CD4-positive, CD25-positive, alpha-beta regulatory T cell (primary cell): ENCODE results near the gene TBCK. TPM values are rescaled to one million over a fixed set of nuclear protein-coding genes. Genes with fewer than 3 reads are reported as not detected.

Experiments
- ATAC-seq, 2 donors: fragments of 150-1000 bp; cut with Tn5 transposase; one replicate each; pipeline ENCODE4 v1.10.0; 2021; ENCODE audit warnings: low read depth in 2 of 2, moderate number of reproducible peaks in 2 of 2, moderate library complexity in 1 of 2
- DNase-seq, 3 donors: peaks; one replicate each; pipeline versions ENCODE4 v3.0.0 to v3.0.0-alpha.2; 2012 to 2022; ENCODE audit warnings: mixed read lengths in 1 of 3
- H3K27ac ChIP-seq: one replicate; pipeline ENCODE4 v1.7.0; 2013; ENCODE audit warnings: mild to moderate bottlenecking, low read length; ENCODE audit not compliant: insufficient read depth, poor library complexity, severe bottlenecking
- H3K27me3 ChIP-seq: one replicate; pipeline ENCODE4 v1.7.0; 2013; ENCODE audit warnings: low read length; ENCODE audit not compliant: control insufficient read depth, insufficient read depth
- H3K36me3 ChIP-seq: one replicate; pipeline ENCODE4 v1.7.0; 2013; ENCODE audit warnings: mild to moderate bottlenecking, low read length, moderate library complexity; ENCODE audit not compliant: control insufficient read depth, insufficient read depth
- H3K4me1 ChIP-seq: 2 replicates; pipeline ENCODE4 v1.7.0; 2013; ENCODE audit warnings: mild to moderate bottlenecking, low read length; ENCODE audit not compliant: insufficient read depth, control insufficient read depth, poor library complexity, severe bottlenecking
- H3K4me3 ChIP-seq: one replicate; pipeline ENCODE4 v1.7.0; 2013; ENCODE audit warnings: low read depth, mild to moderate bottlenecking, low read length, moderate library complexity
- H3K9me3 ChIP-seq, 2 experiments: 1 replicate in 1 of 2; 2 replicates in 1 of 2; pipeline ENCODE4 v1.7.0; 2013; ENCODE audit warnings: low read length in 2 of 2, mild to moderate bottlenecking in 1 of 2, moderate library complexity in 1 of 2; ENCODE audit not compliant: control insufficient read depth in 2 of 2
- H3K27ac Mint-ChIP-seq, 3 donors: one replicate each; pipeline ENCODE4 v1.8.0; 2020 to 2022; ENCODE audit warnings: mild to moderate bottlenecking in 3 of 3, mixed read lengths in 3 of 3, moderate library complexity in 2 of 3
- H3K27me3 Mint-ChIP-seq: one replicate; pipeline ENCODE4 v1.8.0; 2022; ENCODE audit warnings: mild to moderate bottlenecking, mixed read lengths
- H3K36me3 Mint-ChIP-seq: one replicate; pipeline ENCODE4 v1.8.0; 2020; ENCODE audit warnings: mixed read lengths
- H3K4me1 Mint-ChIP-seq, 4 donors: one replicate each; pipeline ENCODE4 v1.8.0; 2020 to 2022; ENCODE audit warnings: mixed read lengths in 4 of 4, mild to moderate bottlenecking in 1 of 4
- H3K4me3 Mint-ChIP-seq, 4 donors: one replicate each; pipeline ENCODE4 v1.8.0; 2020 to 2022; ENCODE audit warnings: mild to moderate bottlenecking in 4 of 4, mixed read lengths in 4 of 4, moderate library complexity in 3 of 4
- H3K9me3 Mint-ChIP-seq, 7 donors: one replicate each; pipeline ENCODE4 v1.8.0; 2020 to 2022; ENCODE audit warnings: mixed read lengths in 7 of 7, mild to moderate bottlenecking in 3 of 7, moderate library complexity in 2 of 7
- polyA plus RNA-seq, 4 donors: library from polyadenylated mRNA; unstranded; fragments of 300-500 nt; fragmentation: Illumina TruSeq; gene quantifications; one replicate each; pipeline ENCODE4 v1.2.3, GENCODE V29; 2021
- total RNA-seq: library from RNA; stranded (reverse); gene quantifications from one replicate; pipeline ENCODE4 v1.2.3, GENCODE V29; 2022

Gene TBCK
- total and polyA plus RNA-seq, 5 donors from 2014 or later: 10.9 to 47.1 (median 24.8) TPM

- H3K9me3 Mint-ChIP-seq: no peaks in the 10 kb centered on the region
Measured at GRCh38 chr4:106351016-106351415, 35.0 kb upstream of the TBCK start.

GRCh38 chr4:106347167-106347566, 31.2 kb upstream of the TBCK start:
- Histone ChIP-seq H3K27ac (no peak overlapping the region), H3K36me3 (peaks cover 47% of the 10 kb centered on the region), H3K9me3 (no peaks in the 10 kb centered on the region), H3K27me3 (no peaks in the 10 kb centered on the region), H3K4me1 (no peaks in the 10 kb centered on the region), H3K4me3 (no peak overlapping the region)
- Mint-ChIP-seq H3K4me1 (peaks cover 21 to 30% (median 26%) of the 10 kb centered on the region in 4 donors), H3K27me3 (no peaks in the 10 kb centered on the region), H3K9me3 (peaks cover 0 to 1% (median 0%) of the 10 kb centered on the region in 7 donors), H3K27ac (no peak overlapping the region), H3K36me3 (peaks cover 37% of the 10 kb centered on the region), H3K4me3 (no peak overlapping the region)
- ATAC-seq (no peak), DNase-seq (no peak)

More at GRCh38 chr4:106351016-106351415, 35.0 kb upstream of the TBCK start:
- ATAC-seq (no peak), DNase-seq (no peak)
- Histone ChIP-seq H3K36me3 (peaks cover 33% of the 10 kb centered on the region), H3K9me3 (no peaks in the 10 kb centered on the region), H3K27ac (no peak overlapping the region), H3K4me3 (no peak overlapping the region), H3K27me3 (no peaks in the 10 kb centered on the region), H3K4me1 (no peaks in the 10 kb centered on the region)
- H3K4me1 Mint-ChIP-seq: peaks cover 0 to 6% (median 1%) of the 10 kb centered on the region in 4 donors
- peaks cover 22% of the 10 kb centered on the region for H3K36me3 Mint-ChIP-seq
- no peak overlapping the region for H3K4me3 Mint-ChIP-seq
- no peak overlapping the region for H3K27ac Mint-ChIP-seq
- no peaks in the 10 kb centered on the region for H3K27me3 Mint-ChIP-seq

GRCh38 chr4:106344647-106344970, 28.6 kb upstream of the TBCK start:
- Mint-ChIP-seq H3K27me3 (no peaks in the 10 kb centered on the region), H3K4me1 (peaks cover 39 to 55% (median 49%) of the 10 kb centered on the region in 4 donors), H3K9me3 (peaks cover 0 to 6% (median 0%) of the 10 kb centered on the region in 7 donors), H3K36me3 (peaks cover 53% of the 10 kb centered on the region), H3K27ac (peak overlapping the region in 2 of 3 donors; percentile 14 to 79), H3K4me3 (no peak overlapping the region)
- Histone ChIP-seq H3K9me3 (no peaks in the 10 kb centered on the region), H3K4me1 (peaks cover 11% of the 10 kb centered on the region), H3K27ac (no peak overlapping the region), H3K4me3 (no peak overlapping the region), H3K27me3 (no peaks in the 10 kb centered on the region), H3K36me3 (peaks cover 47% of the 10 kb centered on the region)
- DNase-seq (no peak), ATAC-seq (no peak)

- no peaks in the 10 kb centered on the region for H3K9me3 ChIP-seq
- H3K27me3 ChIP-seq: no peaks in the 10 kb centered on the region
- DNase-seq (no peak), ATAC-seq (no peak)
- H3K27ac Mint-ChIP-seq: peak overlapping the region; percentile 38 to 79 (median 52)
- peaks cover 0 to 6% (median 2%) of the 10 kb centered on the region in 7 donors for H3K9me3 Mint-ChIP-seq
- no peaks in the 10 kb centered on the region for H3K27me3 Mint-ChIP-seq
- no peak overlapping the region for H3K27ac ChIP-seq
- H3K4me3 Mint-ChIP-seq: no peak overlapping the region
- peaks cover 43 to 60% (median 52%) of the 10 kb centered on the region in 4 donors for H3K4me1 Mint-ChIP-seq
- peaks cover 49% of the 10 kb centered on the region for H3K36me3 ChIP-seq
- H3K36me3 Mint-ChIP-seq: peaks cover 56% of the 10 kb centered on the region
- peaks cover 11% of the 10 kb centered on the region for H3K4me1 ChIP-seq
- no peak overlapping the region for H3K4me3 ChIP-seq
Measured at GRCh38 chr4:106343865-106344646, 28.0 kb upstream of the TBCK start.

- Histone ChIP-seq H3K4me1 (peaks cover 11% of the 10 kb centered on the region), H3K4me3 (peak overlapping the region; percentile 53), H3K27ac (peak overlapping the region; percentile 48), H3K9me3 (peaks cover 4 to 11% of the 10 kb centered on the region in 2 experiments), H3K36me3 (peaks cover 55% of the 10 kb centered on the region), H3K27me3 (no peaks in the 10 kb centered on the region)
- no peak for ATAC-seq
- peak in 1 of 3 donors; percentile 18 for DNase-seq
- H3K27ac Mint-ChIP-seq: peak overlapping the region; percentile 2 to 47 (median 10)
- peaks cover 2 to 14% (median 9%) of the 10 kb centered on the region in 7 donors for H3K9me3 Mint-ChIP-seq
- H3K4me1 Mint-ChIP-seq: peaks cover 43 to 65% (median 54%) of the 10 kb centered on the region in 4 donors
- H3K27me3 Mint-ChIP-seq: no peaks in the 10 kb centered on the region
- H3K36me3 Mint-ChIP-seq: peaks cover 68% of the 10 kb centered on the region
- H3K4me3 Mint-ChIP-seq: peak overlapping the region; percentile 5 to 53 (median 20)
Measured at GRCh38 chr4:106340774-106341173, 24.8 kb upstream of the TBCK start.

- Mint-ChIP-seq H3K9me3 (peaks cover 2 to 14% (median 9%) of the 10 kb centered on the region in 7 donors), H3K27me3 (no peaks in the 10 kb centered on the region), H3K4me3 (no peak overlapping the region), H3K4me1 (peaks cover 41 to 59% (median 51%) of the 10 kb centered on the region in 4 donors), H3K27ac (peak overlapping the region in 1 of 3 donors; percentile 80), H3K36me3 (peaks cover 73% of the 10 kb centered on the region)
- H3K27ac ChIP-seq: no peak overlapping the region
- H3K4me3 ChIP-seq: no peak overlapping the region
- H3K9me3 ChIP-seq: peaks cover 4 to 11% of the 10 kb centered on the region in 2 experiments
- ATAC-seq (no peak), DNase-seq (no peak)
- H3K4me1 ChIP-seq: peaks cover 11% of the 10 kb centered on the region
- H3K27me3 ChIP-seq: no peaks in the 10 kb centered on the region
- H3K36me3 ChIP-seq: peaks cover 61% of the 10 kb centered on the region
Measured at GRCh38 chr4:106339431-106339830, 23.4 kb upstream of the TBCK start.

GRCh38 chr4:106338671-106339070, 22.7 kb upstream of the TBCK start:
- H3K36me3 ChIP-seq: peaks cover 68% of the 10 kb centered on the region
- H3K9me3 ChIP-seq: peaks cover 4 to 11% of the 10 kb centered on the region in 2 experiments
- Mint-ChIP-seq H3K4me3 (no peak overlapping the region), H3K27ac (no peak overlapping the region), H3K4me1 (peaks cover 35 to 53% (median 46%) of the 10 kb centered on the region in 4 donors), H3K9me3 (peaks cover 2 to 14% (median 9%) of the 10 kb centered on the region in 7 donors), H3K36me3 (peaks cover 67% of the 10 kb centered on the region), H3K27me3 (no peaks in the 10 kb centered on the region)
- H3K27me3 ChIP-seq: no peaks in the 10 kb centered on the region
- H3K27ac ChIP-seq: no peak overlapping the region
- no peak overlapping the region for H3K4me3 ChIP-seq
- DNase-seq: no peak
- peaks cover 11% of the 10 kb centered on the region for H3K4me1 ChIP-seq
- ATAC-seq: no peak
